ENCODE results near the gene NEK2.
A peak's percentile ranks its signal among the peaks of the same experiment; 100 is the strongest.
"Not testable (repeated sequence)": the region's sequence is repeated elsewhere in the genome, so short reads cannot be mapped to it uniquely, and the experiment has no call there.

Gene NEK2

GRCh38 chr1:211695135-211695816 is 19.9 kb upstream of the NEK2 start:
- DNase-seq (ENCODE audit: low read depth in 1 of 2, low spot score in 1 of 2), result no peak

GRCh38 chr1:211693911-211694310 is 18.5 kb upstream of the NEK2 start:
- not testable (repeated sequence) for DNase-seq (ENCODE audit: low read depth in 1 of 2, low spot score in 1 of 2)

GRCh38 chr1:211688421-211688820 is 13.0 kb upstream of the NEK2 start:
- DNase-seq (ENCODE audit: low read depth in 1 of 2, low spot score in 1 of 2), result no peak

GRCh38 chr1:211687462-211688215 is 12.2 kb upstream of the NEK2 start:
- DNase-seq (ENCODE audit: low read depth in 1 of 2, low spot score in 1 of 2), result no peak

- no peak for DNase-seq (ENCODE audit: low read depth in 1 of 2, low spot score in 1 of 2)
These were observed 10.4 kb upstream of the NEK2 start for GRCh38 chr1:211685823-211686222.

- DNase-seq (ENCODE audit: low read depth in 1 of 2, low spot score in 1 of 2), result no peak
These were observed 9.4 kb upstream of the NEK2 start for GRCh38 chr1:211684791-211685190.

GRCh38 chr1:211684331-211684730 is 8.9 kb upstream of the NEK2 start:
- DNase-seq (ENCODE audit: low read depth in 1 of 2, low spot score in 1 of 2), result no peak

- DNase-seq (ENCODE audit: low read depth in 1 of 2, low spot score in 1 of 2), result no peak
These were observed 8.2 kb upstream of the NEK2 start for GRCh38 chr1:211683396-211684297.

- not testable (repeated sequence) for DNase-seq (ENCODE audit: low read depth in 1 of 2, low spot score in 1 of 2)
These were observed 6.8 kb upstream of the NEK2 start for GRCh38 chr1:211682186-211682585.

- DNase-seq (ENCODE audit: low read depth in 1 of 2, low spot score in 1 of 2), result peak; percentile 34 to 68
These were observed 5.4 kb upstream of the NEK2 start for GRCh38 chr1:211680752-211681327.

- no peak for DNase-seq (ENCODE audit: low read depth in 1 of 2, low spot score in 1 of 2)
These were observed 2.2 kb upstream of the NEK2 start for GRCh38 chr1:211677659-211678058.

- DNase-seq (ENCODE audit: low read depth in 1 of 2, low spot score in 1 of 2), result no peak
These were observed 1.3 kb upstream of the NEK2 start for GRCh38 chr1:211676761-211677160.

GRCh38 chr1:211676106-211676583 is 724 bp upstream of the NEK2 start:
- DNase-seq (ENCODE audit: low read depth in 1 of 2, low spot score in 1 of 2), result no peak

GRCh38 chr1:211667065-211667617 is 8.3 kb downstream of the NEK2 start:
- DNase-seq (ENCODE audit: low read depth in 1 of 2, low spot score in 1 of 2), result no peak

- no peak for DNase-seq (ENCODE audit: low read depth in 1 of 2, low spot score in 1 of 2)
These were observed 14.7 kb downstream of the NEK2 start for GRCh38 chr1:211660718-211661222.

- DNase-seq (ENCODE audit: low read depth in 1 of 2, low spot score in 1 of 2), result no peak
These were observed 18.7 kb downstream of the NEK2 start for GRCh38 chr1:211656728-211657127.

GRCh38 chr1:211654838-211655787 is 20.3 kb downstream of the NEK2 start:
- DNase-seq (ENCODE audit: low read depth in 1 of 2, low spot score in 1 of 2), result peak; percentile 65 to 77

GRCh38 chr1:211653959-211654496 is 21.4 kb downstream of the NEK2 start:
- DNase-seq (ENCODE audit: low read depth in 1 of 2, low spot score in 1 of 2), result no peak

- no peak for DNase-seq (ENCODE audit: low read depth in 1 of 2, low spot score in 1 of 2)
These were observed 22.1 kb downstream of the NEK2 start for GRCh38 chr1:211653293-211653692.
